ENCODE measurements around the gene SPTBN1. TPM values are rescaled to one million over a fixed set of nuclear protein-coding genes. Genes with fewer than 3 reads are reported as not detected.

Gene SPTBN1
- total and polyA plus RNA-seq, 9 of the 15 experiments (the other 6 are each of a cell fraction or from before 2014, with no cell fraction given) = 8.9 to 66.8 (median 31.4) TPM

DNA sequence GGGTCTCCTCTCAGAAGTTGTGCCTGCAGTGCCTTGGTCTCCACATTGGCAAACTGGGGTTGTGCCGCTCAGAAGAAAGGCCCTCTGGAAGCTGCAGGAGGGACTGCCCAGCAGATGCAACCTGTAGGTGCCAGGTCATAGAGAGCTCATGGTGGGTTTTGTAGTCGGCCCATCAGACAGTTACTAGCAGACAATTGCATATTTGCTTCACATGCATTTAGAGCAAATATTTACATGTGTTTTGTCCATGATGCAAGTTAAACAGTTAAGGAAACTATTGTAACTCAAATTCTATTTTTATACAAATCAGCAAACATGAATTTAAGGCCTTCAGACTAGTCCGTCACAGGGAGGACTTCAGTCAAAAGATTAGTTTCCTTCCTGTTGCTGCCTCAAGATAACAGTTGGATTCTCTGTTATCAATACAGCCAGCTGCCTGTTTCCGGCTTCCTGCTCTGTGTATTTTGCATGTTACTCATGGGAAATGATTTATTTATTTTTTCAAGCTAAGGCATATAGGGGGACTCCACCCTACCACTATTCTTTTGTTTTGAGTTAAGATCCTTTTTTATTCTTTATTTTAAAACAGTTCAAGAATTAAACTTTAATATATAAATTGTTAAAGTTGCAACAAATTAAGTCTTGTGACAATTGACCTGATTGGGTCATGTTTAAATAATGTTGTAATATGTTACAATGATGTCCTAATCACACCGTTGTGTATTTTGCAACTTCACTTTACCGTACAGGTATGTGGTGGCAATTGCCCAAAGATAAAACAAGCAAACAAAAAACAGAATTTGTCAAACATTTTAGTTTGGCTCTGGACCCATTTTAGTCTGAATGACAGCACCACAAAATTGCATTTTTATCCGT lies 133.5 kb downstream of the SPTBN1 start (continued):
- TF ChIP-seq ZBTB1 (CRISPR knock-in tag; IDR thresholded peaks at IDR 0.05; ENCODE audit: borderline replicate concordance, low read depth) (no peak), ZNF23 (CRISPR knock-in tag; IDR thresholded peaks at IDR 0.05) (no peak), TSC22D4 (tag; IDR thresholded peaks at IDR 0.05) (no peak), EZH2 (IDR thresholded peaks at IDR 0.05; ENCODE audit: borderline replicate concordance, low read depth, low read length) (peak; percentile 77; the same call in 1 of the 2 replicates), HCFC1 (IDR thresholded peaks at IDR 0.05; ENCODE audit: low read depth, low read length) (no peak), ZNF184 (CRISPR knock-in tag; IDR thresholded peaks at IDR 0.05) (no peak), ZNF354B (CRISPR knock-in tag; IDR thresholded peaks at IDR 0.05) (peak; percentile 32; the same call in 1 of the 2 replicates), DIDO1 (tag; IDR thresholded peaks at IDR 0.05; ENCODE audit: low read depth) (no peak), NONO (IDR thresholded peaks at IDR 0.05; ENCODE audit: low read depth in 2 of 2, low read length in 1 of 2) (0 out of 4 replicates have a peak, but pooled peaks of 1 of the 2 experiments have one; percentile 50), ZNF696 (CRISPR knock-in tag; conservative IDR thresholded peaks at IDR 0.05) (no peak), MTA1 (IDR thresholded peaks at IDR 0.05; ENCODE audit: borderline replicate concordance) (peak; percentile 77), PTTG1 (tag; IDR thresholded peaks at IDR 0.05; ENCODE audit: low read depth) (no peak; the same call in 1 of the 2 replicates), NFIC (IDR thresholded peaks at IDR 0.05) (peak; percentile 91), ZFP1 (CRISPR knock-in tag; IDR thresholded peaks at IDR 0.05) (no peak), RBM14 (IDR thresholded peaks at IDR 0.05; ENCODE audit: borderline replicate concordance, insufficient read depth, low read depth, low read length) (no peak), SAFB2 (IDR thresholded peaks at IDR 0.05; ENCODE audit: borderline replicate concordance, low read depth, low read length, severe bottlenecking) (no peak), NR3C1 (CRISPR knock-in tag; IDR thresholded peaks at IDR 0.05) (no peak), ZNF217 (CRISPR knock-in tag; IDR thresholded peaks at IDR 0.05) (no peak), ZNF274 (IDR thresholded peaks at IDR 0.05; ENCODE audit: borderline replicate concordance, low read depth, low read length) (no peak), SPI1 (IDR thresholded peaks at IDR 0.05; ENCODE audit: borderline replicate concordance, low read depth, low read length) (no peak), SIRT6 (IDR thresholded peaks at IDR 0.05; ENCODE audit: low read depth, low read length) (no peak), NCOA4 (IDR thresholded peaks at IDR 0.05; ENCODE audit: partially characterized antibody) (peak; percentile 43), TAL1 (IDR thresholded peaks at IDR 0.05) (peak; percentile 99), ZNF174 (CRISPR knock-in tag; IDR thresholded peaks at IDR 0.05) (no peak), HNRNPL (IDR thresholded peaks at IDR 0.05; ENCODE audit: low read depth, low read length) (no peak), BDP1 (IDR thresholded peaks at IDR 0.05; ENCODE audit: insufficient read depth, insufficient read length) (no peak)
- TF ChIP-seq, protein P1, sequence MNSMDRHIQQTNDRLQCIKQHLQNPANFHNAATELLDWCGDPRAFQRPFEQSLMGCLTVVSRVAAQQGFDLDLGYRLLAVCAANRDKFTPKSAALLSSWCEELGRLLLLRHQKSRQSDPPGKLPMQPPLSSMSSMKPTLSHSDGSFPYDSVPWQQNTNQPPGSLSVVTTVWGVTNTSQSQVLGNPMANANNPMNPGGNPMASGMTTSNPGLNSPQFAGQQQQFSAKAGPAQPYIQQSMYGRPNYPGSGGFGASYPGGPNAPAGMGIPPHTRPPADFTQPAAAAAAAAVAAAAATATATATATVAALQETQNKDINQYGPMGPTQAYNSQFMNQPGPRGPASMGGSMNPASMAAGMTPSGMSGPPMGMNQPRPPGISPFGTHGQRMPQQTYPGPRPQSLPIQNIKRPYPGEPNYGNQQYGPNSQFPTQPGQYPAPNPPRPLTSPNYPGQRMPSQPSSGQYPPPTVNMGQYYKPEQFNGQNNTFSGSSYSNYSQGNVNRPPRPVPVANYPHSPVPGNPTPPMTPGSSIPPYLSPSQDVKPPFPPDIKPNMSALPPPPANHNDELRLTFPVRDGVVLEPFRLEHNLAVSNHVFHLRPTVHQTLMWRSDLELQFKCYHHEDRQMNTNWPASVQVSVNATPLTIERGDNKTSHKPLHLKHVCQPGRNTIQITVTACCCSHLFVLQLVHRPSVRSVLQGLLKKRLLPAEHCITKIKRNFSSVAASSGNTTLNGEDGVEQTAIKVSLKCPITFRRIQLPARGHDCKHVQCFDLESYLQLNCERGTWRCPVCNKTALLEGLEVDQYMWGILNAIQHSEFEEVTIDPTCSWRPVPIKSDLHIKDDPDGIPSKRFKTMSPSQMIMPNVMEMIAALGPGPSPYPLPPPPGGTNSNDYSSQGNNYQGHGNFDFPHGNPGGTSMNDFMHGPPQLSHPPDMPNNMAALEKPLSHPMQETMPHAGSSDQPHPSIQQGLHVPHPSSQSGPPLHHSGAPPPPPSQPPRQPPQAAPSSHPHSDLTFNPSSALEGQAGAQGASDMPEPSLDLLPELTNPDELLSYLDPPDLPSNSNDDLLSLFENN (IDR thresholded peaks at IDR 0.05; ENCODE audit: low read depth in 2 of 2, low read length in 2 of 2) = peak in 1 of 2 experiments; percentile 99; a peak in 2 of 4 replicates

Measured in K562 (cell line).